ENCODE measurements around the gene NANOS1. TPM values are rescaled to one million over a fixed set of nuclear protein-coding genes. Genes with fewer than 3 reads are reported as not detected.

NANOS1 gene
- polyA plus RNA-seq, 10 donors = 3.1 to 10.3 (median 5.4) TPM

GRCh38 chr10:119051775-119052174 lies 22.3 kb downstream of the NANOS1 start:
- DNase-seq = no peak

- no peak for DNase-seq
Observed at GRCh38 chr10:119055472-119055871, 26.0 kb downstream of the NANOS1 start.

- DNase-seq = no peak
Observed at GRCh38 chr10:119058010-119058409, 28.5 kb downstream of the NANOS1 start.

GRCh38 chr10:119059557-119059956 lies 30.0 kb downstream of the NANOS1 start:
- no peak for DNase-seq

GRCh38 chr10:119060107-119060506 lies 30.6 kb downstream of the NANOS1 start:
- DNase-seq = no peak

GRCh38 chr10:119061352-119061751 lies 31.8 kb downstream of the NANOS1 start:
- no peak for DNase-seq

GRCh38 chr10:119061926-119062325 lies 32.4 kb downstream of the NANOS1 start:
- no peak for DNase-seq

GRCh38 chr10:119070395-119071165 lies 41.1 kb downstream of the NANOS1 start:
- no peak for DNase-seq

GRCh38 chr10:119073584-119073983 lies 44.1 kb downstream of the NANOS1 start:
- DNase-seq = no peak

GRCh38 chr10:119078422-119079179 lies 49.1 kb downstream of the NANOS1 start:
- DNase-seq = no peak

GRCh38 chr10:119079599-119080520 lies 50.3 kb downstream of the NANOS1 start:
- peak; percentile 59 to 91 (median 74) for DNase-seq

GRCh38 chr10:119080521-119081259 lies 51.2 kb downstream of the NANOS1 start, which contains the start of gene EIF3A:
TSS of gene EIF3A (minus strand) at chr10:119080817. CDS start at chr10:119080676, 141 bp downstream.
- DNase-seq = peak; percentile 92 to 98 (median 98)

Other genes starting within 250 kb of the NANOS1 start
- gene EIF3A, start 51.1 kb downstream of the NANOS1 start, polyA plus RNA-seq (ENCODE audit: insufficient read length in 10 of 10) = 100 to 1,000 TPM; 122 to 160 (median 132) TPM
- gene DENND10, start 74.4 kb downstream of the NANOS1 start, polyA plus RNA-seq (ENCODE audit: insufficient read length in 10 of 10) = 10 to 100 TPM; 25.8 to 41.4 (median 33.8) TPM
- 10 to 100 TPM; 16.0 to 32.8 (median 22.3) TPM for gene SFXN4, start 136.0 kb downstream of the NANOS1 start, polyA plus RNA-seq (ENCODE audit: insufficient read length in 10 of 10)
- 100 to 1,000 TPM; 134 to 170 (median 150) TPM for gene PRDX3, start 149.1 kb downstream of the NANOS1 start, polyA plus RNA-seq (ENCODE audit: insufficient read length in 10 of 10)
- 10 to 100 TPM; 15.7 to 29.8 (median 25.4) TPM for gene GRK5, start 177.9 kb downstream of the NANOS1 start, polyA plus RNA-seq (ENCODE audit: insufficient read length in 10 of 10)